ENCODE data around the gene UCHL3. TPM values are rescaled to one million over a fixed set of nuclear protein-coding genes. Genes with fewer than 3 reads are reported as not detected.

The UCHL3 gene
- total and polyA plus RNA-seq, 2 donors (not counting 3 experiments of a cell fraction or from before 2014, with no cell fraction given), result 31.3 to 46.8 TPM

DNA sequence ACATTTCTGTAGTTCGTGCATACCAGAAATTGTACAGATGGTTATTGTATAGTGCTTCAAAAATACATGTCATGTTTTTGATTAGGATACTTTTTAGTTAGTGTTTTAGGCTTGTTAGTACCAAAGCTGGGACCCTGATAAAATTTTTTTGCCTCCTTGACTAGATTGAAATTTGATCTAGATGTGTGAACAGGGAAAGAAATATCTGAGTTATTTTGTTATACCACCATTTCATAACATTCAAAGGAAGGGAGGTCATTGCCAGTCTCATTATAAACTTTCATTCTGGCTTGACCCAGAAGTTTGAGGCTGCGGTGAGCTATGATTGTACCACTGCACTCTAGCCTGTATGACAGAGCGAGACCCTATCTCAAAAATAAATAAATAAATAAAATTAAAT is 95.5 kb downstream of the UCHL3 start:
- no peak for FAIRE-seq
- Histone ChIP-seq H3K4me1 (ENCODE audit: control insufficient read depth, extremely low read depth, insufficient read depth, low read length) (no peaks in the 10 kb centered on the region), H4K20me1 (replicated peaks; ENCODE audit: control insufficient read depth, extremely low read depth, insufficient read depth, low read length) (no peaks in the 10 kb centered on the region), H3K4me3 (replicated peaks in 1 of 3; ENCODE audit: insufficient read depth in 1 of 3, low read depth in 1 of 3, low read length in 3 of 3) (no peak overlapping the region), H3K9me3 (replicated peaks; ENCODE audit: control insufficient read depth, insufficient read depth, low read length) (no peaks in the 10 kb centered on the region), H3K9me1 (replicated peaks; ENCODE audit: control insufficient read depth, extremely low read depth, insufficient read depth, low read length) (no peaks in the 10 kb centered on the region), H3K27ac (ENCODE audit: insufficient read depth, low read depth, low read length) (no peak overlapping the region), H2AFZ (ENCODE audit: low read depth, low read length) (no peak overlapping the region), H3K9ac (replicated peaks; ENCODE audit: extremely low read depth, insufficient read depth, low read length) (no peak overlapping the region), H3K79me2 (ENCODE audit: control insufficient read depth, insufficient read depth, low read length) (peaks cover 3% of the 10 kb centered on the region), H3K4me2 (ENCODE audit: insufficient read depth, low read length) (no peak overlapping the region), H3K36me3 (ENCODE audit: control insufficient read depth in 2 of 2, extremely low read depth in 1 of 2, insufficient read depth in 2 of 2, low read length in 2 of 2) (no peaks in the 10 kb centered on the region), H3K27me3 (ENCODE audit: control insufficient read depth in 2 of 2, insufficient read depth in 2 of 2, low read length in 2 of 2) (no peaks in the 10 kb centered on the region)
- DNase-seq (ENCODE audit: low read depth, low spot score), result no peak
- POLR2A ChIA-PET, result no interaction called here
- CTCF ChIA-PET, result interaction anchor here (2.0 kb wide), 1 partner anchor 22 kb away, joined by 4 read pairs; no protein-coding TSS in a partner anchor
- TF ChIP-seq EZH2 (IDR thresholded peaks at IDR 0.05; ENCODE audit: borderline replicate concordance, low read depth, low read length, severe bottlenecking) (no peak), GATA2 (IDR thresholded peaks at IDR 0.05; ENCODE audit: insufficient read depth, insufficient read length, low read depth, low read length) (no peak), FOS (IDR thresholded peaks at IDR 0.05; ENCODE audit: borderline replicate concordance, insufficient read depth, low read length) (no peak), MYC (IDR thresholded peaks at IDR 0.05; ENCODE audit: low read depth, low read length) (no peak), POLR2AphosphoS5 (IDR thresholded peaks at IDR 0.05; ENCODE audit: insufficient read depth, low read depth, low read length) (no peak), JUN (IDR thresholded peaks at IDR 0.05; ENCODE audit: borderline replicate concordance, insufficient read depth, insufficient read length, low read depth) (no peak), POLR2A (IDR thresholded peaks at IDR 0.05; ENCODE audit: low read depth, low read length) (no peak)
- TF ChIP-seq, protein P1, sequence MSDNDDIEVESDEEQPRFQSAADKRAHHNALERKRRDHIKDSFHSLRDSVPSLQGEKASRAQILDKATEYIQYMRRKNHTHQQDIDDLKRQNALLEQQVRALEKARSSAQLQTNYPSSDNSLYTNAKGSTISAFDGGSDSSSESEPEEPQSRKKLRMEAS (IDR thresholded peaks at IDR 0.05; ENCODE audit: insufficient read depth, insufficient read length), result no peak
- TF ChIP-seq, protein P2, sequence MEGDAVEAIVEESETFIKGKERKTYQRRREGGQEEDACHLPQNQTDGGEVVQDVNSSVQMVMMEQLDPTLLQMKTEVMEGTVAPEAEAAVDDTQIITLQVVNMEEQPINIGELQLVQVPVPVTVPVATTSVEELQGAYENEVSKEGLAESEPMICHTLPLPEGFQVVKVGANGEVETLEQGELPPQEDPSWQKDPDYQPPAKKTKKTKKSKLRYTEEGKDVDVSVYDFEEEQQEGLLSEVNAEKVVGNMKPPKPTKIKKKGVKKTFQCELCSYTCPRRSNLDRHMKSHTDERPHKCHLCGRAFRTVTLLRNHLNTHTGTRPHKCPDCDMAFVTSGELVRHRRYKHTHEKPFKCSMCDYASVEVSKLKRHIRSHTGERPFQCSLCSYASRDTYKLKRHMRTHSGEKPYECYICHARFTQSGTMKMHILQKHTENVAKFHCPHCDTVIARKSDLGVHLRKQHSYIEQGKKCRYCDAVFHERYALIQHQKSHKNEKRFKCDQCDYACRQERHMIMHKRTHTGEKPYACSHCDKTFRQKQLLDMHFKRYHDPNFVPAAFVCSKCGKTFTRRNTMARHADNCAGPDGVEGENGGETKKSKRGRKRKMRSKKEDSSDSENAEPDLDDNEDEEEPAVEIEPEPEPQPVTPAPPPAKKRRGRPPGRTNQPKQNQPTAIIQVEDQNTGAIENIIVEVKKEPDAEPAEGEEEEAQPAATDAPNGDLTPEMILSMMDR (IDR thresholded peaks at IDR 0.05; ENCODE audit: extremely low read depth in 1 of 2, insufficient read depth in 1 of 2, low read depth in 1 of 2, low read length in 2 of 2), result no peak
- no TSS peak for BruUV-seq (replicated peaks)
- dilution Hi-C loops (cut with MboI; ENCODE audit: extremely low pct_ligation_motif_present, low sequenced_read_pairs) (no loop called here), intact Hi-C loops (cut with micrococcal nuclease) (no loop called here)
